Esophagus mucosa (tissue), 1 donor: ENCODE data around the gene RNF169. TPM values are rescaled to one million over a fixed set of nuclear protein-coding genes. Genes with fewer than 3 reads are reported as not detected.

Experiments used
- ATAC-seq: fragments of 200-7000 bp; cut with Tn5 transposase; one replicate; pipeline ENCODE4 v1.9.1; 2020
- total RNA-seq: library from RNA; stranded (reverse); gene quantifications from one replicate; pipeline ENCODE4 v1.2.4, GENCODE V29; 2023
- donor health status: DM: yes; HTN: yes; CAD: no.

The RNF169 gene
- total RNA-seq, 1 donor from 2014 or later, result 12.4 TPM

GRCh38 chr11:74771139-74771538 lies 22.5 kb downstream of the RNF169 start:
- ATAC-seq, result no peak

DNA sequence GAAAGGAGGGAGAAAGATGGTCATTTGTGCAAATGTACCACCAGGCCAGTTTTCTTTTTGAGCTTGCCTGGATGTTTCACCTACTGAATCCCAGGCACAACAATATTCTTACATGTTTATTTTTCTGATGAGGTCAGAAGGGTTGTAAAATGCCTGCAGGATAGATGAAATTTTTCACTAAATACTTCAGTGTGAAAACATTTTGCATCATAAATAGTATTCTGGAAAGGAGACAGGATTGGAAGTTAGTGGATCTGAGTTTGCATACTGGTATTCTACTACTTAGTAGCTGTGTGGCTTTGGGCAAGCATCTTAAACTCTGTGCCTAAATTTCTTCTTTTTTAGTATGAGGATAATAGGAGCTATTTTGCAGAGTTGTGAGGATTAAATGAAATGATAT lies 24.8 kb downstream of the RNF169 start:
- no peak for ATAC-seq

DNA sequence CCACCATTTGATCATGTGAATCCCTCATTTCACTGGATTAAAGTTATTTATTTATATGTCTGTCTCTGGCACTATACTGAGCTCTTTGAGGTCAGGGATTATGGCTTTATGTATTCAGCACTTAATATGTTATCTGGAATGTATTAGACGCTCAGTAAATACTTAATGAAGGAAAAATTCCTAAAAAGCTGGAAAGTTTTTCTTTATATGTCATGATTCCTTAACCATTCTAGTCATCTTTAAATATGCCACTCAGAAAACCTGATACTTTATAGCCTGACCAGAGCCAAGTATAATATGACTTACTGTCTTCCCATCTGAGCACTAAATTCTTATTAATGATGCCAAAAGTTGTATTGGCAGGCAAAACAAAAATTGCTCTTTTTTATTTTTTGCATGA lies 27.1 kb downstream of the RNF169 start:
- no peak for ATAC-seq

- no peak for ATAC-seq
Observed at GRCh38 chr11:74776546-74776945, 27.9 kb downstream of the RNF169 start.

- peak; percentile 70 for ATAC-seq
Observed at GRCh38 chr11:74777038-74777437, 28.4 kb downstream of the RNF169 start.

DNA sequence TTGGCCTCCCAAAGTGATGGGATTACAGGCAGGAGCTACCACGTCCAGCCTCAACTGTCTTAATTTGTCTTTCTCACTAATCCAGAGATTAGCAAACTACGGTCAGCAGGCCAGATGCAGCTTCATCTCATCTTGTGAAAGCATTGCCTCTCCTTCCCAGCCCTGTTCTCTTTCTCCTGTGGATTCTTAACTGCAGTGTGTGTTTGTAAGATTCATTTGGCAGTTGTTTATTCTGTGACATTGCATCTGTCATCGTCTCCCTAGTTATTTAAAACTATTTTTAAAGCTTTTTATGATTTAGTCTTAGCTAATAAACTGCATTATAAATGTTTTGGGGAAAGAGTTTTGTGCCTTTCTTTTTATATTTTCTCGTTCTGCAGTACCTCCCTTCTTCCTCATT lies 29.2 kb downstream of the RNF169 start:
- ATAC-seq, result no peak

- ATAC-seq, result no peak
Observed at GRCh38 chr11:74778581-74778980, 29.9 kb downstream of the RNF169 start.

GRCh38 chr11:74780248-74781005 lies 31.8 kb downstream of the RNF169 start:
- ATAC-seq, result no peak

DNA sequence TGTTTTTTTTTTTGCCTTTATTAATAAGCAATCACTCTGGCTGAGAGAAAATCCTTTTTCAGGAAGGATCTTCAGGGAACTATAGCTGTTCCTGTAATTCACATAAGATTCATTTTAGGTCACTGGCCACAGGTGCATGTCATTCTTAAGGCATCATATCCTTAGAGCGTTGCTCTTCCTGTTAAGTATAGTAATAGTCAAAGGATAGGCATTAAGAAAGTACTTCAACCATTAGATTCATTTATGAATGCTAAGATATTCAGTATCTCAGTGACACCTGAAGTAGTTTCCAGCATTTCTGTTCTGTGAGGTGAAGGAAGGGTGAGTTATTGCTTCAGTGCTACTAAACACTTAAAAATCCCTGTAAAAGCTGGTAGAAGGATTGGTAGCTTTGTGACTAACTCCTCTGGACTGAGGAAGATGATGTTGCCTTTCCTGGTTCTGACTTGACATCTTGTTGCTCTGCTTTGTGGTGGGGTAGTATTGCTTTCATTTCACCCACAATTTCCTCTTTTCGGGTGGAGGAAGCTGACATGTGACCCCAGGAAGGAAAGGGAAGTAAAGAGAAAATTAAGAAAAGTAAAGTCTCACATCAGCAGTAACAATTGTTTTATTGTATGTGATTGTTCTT lies 34.7 kb downstream of the RNF169 start:
- peak; percentile 85 for ATAC-seq

- ATAC-seq, result no peak
Observed at GRCh38 chr11:74784234-74784633, 35.6 kb downstream of the RNF169 start.

GRCh38 chr11:74784726-74785125 lies 36.1 kb downstream of the RNF169 start:
- no peak for ATAC-seq

GRCh38 chr11:74786574-74786973 lies 37.9 kb downstream of the RNF169 start:
- no peak for ATAC-seq

DNA sequence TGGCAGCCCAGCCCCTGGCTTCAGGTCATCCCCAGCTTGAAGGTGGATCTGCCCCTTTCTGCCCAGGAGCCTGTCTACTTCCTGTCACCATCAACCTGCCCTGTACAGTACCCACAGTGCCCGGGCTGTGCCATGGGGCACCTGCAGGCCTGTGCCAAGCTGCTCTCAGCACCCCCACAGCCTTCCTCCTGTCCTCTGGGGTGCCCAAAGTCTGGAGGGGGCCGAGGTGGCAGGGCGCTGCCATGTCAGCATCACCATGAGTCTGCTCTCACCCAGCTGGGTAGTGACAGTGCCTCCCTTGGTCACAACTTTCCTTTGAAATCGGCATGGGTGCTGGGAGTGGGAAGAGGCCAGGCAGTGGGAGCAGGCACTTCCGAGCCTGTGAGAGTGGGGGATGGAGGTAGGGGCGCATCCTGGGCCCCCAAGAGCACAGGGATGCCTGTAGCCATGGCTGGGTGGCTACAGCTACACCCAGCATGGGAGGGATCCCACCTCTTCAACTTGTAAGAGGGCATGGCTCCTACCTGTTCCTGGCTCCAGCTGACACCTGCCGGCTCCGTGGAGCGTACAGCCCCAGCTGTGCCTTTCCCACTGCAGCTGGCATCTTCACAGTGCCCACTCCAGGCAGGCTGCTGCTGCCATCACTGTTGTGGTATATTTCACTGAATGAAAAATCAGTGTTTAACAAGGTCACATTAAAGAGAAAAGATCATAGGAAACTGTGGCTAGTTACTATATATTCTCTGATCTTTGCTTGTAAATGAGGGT lies 42.9 kb downstream of the RNF169 start:
- no peak for ATAC-seq

DNA sequence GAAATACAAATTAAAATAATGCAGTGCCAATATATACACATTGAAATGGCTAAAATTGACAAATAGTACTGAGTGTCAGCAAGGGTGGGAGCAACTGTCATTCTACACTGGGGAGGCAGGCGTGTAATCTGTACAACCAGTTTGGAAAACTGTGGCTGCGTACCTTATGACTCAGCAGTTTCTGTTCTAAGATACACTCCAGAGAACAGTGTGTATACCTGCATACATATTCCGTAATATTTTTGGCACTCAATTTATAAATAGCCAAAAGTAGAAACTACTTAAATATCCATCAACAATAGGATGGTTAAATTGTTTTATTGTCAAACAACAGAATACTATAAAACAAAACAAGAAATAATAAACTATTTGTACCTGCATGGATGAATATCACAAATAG lies 57.6 kb downstream of the RNF169 start:
- ATAC-seq, result peak; percentile 26

- ATAC-seq, result no peak
Observed at GRCh38 chr11:74809801-74810200, 61.2 kb downstream of the RNF169 start.

DNA sequence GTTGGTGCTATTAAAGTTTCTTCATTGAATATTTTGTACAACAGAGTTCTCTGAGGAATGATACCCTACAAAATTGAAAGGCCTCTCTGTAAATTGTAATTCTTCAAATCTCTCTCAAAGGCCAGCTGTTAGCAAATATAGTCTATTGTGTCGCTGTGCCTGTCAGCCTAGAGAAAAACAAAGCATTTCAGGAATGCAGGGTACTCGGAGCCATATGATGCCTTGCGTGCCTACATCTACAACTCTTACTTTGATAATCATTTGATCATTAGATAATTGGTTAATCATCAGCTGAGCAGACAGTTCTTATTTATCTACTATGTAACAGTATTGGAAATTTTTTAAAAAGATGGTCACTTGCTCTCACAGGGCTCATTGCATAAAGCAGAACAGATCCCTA lies 67.3 kb downstream of the RNF169 start:
- ATAC-seq, result no peak

GRCh38 chr11:74816664-74817063 lies 68.0 kb downstream of the RNF169 start:
- no peak for ATAC-seq

GRCh38 chr11:74818283-74818946 lies 69.8 kb downstream of the RNF169 start:
- ATAC-seq, result no peak

- ATAC-seq, result no peak
Observed at GRCh38 chr11:74819400-74819799, 70.8 kb downstream of the RNF169 start.

GRCh38 chr11:74820763-74821162 lies 72.1 kb downstream of the RNF169 start:
- no peak for ATAC-seq

DNA sequence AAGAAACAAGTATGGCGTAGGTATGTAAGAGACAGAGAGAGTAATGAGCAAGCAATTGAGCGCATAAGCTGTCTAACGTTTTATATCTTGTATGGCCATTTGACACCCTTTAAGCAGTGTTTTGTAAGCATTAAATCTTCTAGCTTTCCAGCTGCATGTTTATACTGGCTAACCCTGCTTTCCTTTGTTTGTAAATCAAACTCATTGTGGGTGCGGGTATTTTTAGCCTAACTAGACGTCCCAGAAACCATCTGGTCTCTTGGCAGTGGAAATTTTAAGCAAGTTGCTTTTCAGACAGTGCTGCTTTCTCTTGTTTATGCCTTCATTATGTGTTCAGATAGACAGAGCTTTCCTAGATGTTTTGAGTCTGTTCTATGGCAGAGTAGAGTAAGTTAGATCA lies 73.5 kb downstream of the RNF169 start:
- no peak for ATAC-seq

DNA sequence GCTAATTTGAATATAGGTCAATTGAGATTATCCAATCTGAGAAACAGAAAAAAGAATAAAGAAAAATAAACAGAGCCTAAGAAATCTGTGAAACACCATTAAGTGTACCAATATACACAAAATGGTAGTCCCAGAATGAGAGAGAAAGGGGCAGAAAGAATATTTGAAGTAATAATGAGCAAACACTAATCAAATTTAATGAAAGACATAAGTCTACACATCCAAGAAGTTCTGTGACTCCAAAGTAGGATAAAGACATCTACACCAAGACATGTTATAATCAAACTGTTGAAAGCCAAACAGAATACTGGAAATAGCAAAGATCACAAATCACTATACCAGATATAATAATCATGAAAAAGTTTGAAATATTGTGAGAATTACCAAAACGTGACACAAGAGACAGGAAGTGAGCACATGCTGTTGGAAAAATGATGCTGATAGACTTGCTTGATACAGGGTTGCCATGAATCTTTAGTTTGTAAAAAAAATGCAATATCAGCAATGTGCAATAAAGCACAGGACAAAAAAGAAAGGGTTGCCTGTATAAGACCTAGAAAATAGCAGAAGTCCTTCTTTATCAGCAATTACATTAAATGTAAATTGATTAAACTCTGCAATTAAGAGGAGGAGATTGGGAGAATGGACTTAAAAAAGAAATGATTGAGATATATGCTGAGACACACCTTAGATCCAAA lies 75.8 kb downstream of the RNF169 start:
- no peak for ATAC-seq
